GM18508 (cell line): ENCODE measurements around the gene C1QTNF9.
"Not testable (repeated sequence)": the region's sequence is repeated elsewhere in the genome, so short reads cannot be mapped to it uniquely, and the experiment has no call there.

Experiments used
- ATAC-seq: cut with Tn5 transposase; IDR thresholded peaks from one replicate; pipeline ENCODE4 v1.9.1; 2021; ENCODE audit warnings: moderate number of reproducible peaks; ENCODE audit not compliant: insufficient read depth, unreplicated experiment

C1QTNF9 gene

GRCh38 chr13:24358836-24359235 lies 49.5 kb downstream of the C1QTNF9 start:
- not testable (repeated sequence) for ATAC-seq

DNA sequence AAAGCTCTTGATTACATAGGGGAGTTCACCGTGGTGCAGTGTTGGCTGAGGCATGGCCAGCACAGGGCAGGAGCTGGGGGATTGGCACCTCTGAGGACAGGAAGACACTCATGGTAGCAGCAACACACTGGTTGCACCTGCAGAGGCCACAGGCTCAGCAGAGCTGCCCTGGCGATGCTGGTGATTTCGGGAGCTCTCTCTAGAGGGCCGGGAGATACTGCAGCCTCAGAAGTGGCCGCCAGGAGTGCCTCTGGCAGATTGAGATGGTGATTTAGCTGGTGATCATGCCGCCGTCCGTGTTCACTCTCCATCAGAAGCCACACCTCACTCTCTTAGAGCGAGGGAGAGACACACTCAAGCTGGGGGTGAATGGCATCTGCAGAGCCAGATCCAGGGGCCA lies 49.9 kb downstream of the C1QTNF9 start:
- not testable (repeated sequence) for ATAC-seq

DNA sequence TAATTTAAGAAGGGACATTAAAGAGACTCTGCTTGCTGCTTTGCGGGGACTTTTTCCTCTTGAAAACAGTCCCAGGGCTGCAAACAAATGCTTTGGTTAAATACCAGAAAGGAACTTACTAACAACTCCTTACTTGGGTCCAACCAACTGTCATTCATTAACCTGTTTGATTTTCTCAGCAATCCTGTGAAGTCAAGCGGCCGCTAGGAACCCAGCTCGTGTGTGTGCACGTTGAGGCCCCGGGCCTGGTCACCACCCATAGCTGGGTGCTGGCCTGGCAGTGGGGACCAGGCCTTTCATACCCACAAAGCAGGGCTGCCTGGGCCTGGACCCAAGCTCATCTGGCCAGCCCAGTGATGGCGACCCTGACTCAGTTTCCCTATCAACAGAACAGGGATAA lies 50.7 kb downstream of the C1QTNF9 start:
- no peak for ATAC-seq

DNA sequence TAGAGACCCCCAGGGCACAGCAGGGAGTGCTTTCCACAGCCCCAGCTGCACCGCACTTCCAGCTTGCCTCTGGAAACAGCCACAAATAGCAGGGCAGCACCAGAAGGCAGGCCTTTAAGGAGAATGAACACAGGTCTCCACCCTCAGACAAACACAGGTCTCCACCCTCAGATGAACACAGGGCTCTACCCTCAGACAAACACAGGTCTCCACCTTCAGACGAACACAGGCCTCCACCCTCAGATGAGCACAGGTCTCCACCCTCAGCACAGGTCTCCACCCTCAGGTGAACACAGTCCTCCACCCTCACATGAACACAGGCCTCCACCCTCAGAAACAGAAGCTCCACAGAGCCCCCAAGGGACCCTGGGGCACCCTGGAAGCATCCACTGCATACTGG lies 51.7 kb downstream of the C1QTNF9 start:
- no peak for ATAC-seq

DNA sequence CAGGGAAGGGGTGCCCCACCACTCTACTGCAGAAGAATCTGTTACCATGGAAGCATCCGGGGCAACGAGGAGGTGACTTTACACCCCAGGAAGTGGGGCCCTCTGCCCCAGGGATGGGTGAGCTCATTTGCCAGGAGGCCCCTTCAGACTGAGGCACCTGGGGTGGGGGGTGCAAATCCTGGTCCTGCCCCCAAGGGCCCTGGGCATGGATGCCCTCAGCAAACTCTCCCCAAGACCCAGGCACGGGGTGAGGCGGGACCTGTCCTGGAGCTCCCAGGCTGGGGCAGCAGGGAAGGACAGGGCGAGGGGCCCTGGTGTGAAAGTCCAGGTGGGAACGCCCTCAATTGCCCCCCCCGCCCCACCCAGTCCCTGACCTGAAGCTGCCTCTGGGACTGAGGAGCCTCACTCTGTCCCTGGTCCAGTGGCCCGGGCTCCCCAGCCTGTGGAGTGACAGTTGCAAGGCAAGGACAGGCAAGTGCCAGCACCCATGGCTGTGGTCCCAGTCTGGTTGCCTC lies 52.5 kb downstream of the C1QTNF9 start:
- no peak for ATAC-seq

GRCh38 chr13:24362435-24362952 lies 53.1 kb downstream of the C1QTNF9 start:
- no peak for ATAC-seq

- ATAC-seq = no peak
Observed at GRCh38 chr13:24365191-24365590, 55.8 kb downstream of the C1QTNF9 start.

DNA sequence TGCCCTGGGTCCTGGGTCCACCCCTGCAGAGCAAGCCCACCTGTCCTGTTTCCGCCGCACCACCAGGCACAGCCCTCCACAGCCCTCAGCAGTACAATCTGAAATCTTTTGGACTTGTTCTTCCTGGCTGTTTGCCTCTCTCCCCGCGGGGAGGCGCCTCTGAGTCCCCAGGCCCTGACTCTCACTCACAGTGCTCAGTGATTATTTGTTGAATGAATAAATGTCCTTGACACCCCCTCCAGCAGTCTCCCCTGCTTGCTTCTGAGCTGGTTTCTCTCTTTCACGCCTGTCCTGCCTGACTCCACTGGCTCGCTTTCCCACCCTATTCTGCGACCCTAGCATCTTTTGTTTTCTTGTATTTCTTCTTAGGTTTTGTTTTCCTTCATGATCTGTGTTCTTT lies 56.9 kb downstream of the C1QTNF9 start:
- ATAC-seq = not testable (repeated sequence)

GRCh38 chr13:24371273-24371672 lies 61.9 kb downstream of the C1QTNF9 start:
- not testable (repeated sequence) for ATAC-seq
